Measurements from ENCODE around the gene ZDHHC9.

Gene ZDHHC9

GRCh38 chrX:129760155-129760554 is 83.5 kb downstream of the ZDHHC9 start:
- no peak for DNase-seq

- peak; percentile 55 to 67 for DNase-seq
These were observed 84.1 kb downstream of the ZDHHC9 start for GRCh38 chrX:129759576-129760061.

- peak in 1 of 2 donors; percentile 41 for DNase-seq
These were observed 87.7 kb downstream of the ZDHHC9 start for GRCh38 chrX:129755779-129756650.

- no peak for DNase-seq
These were observed 89.3 kb downstream of the ZDHHC9 start for GRCh38 chrX:129754056-129755024.
